Measurements from ENCODE around the gene FRMD4B.

DNA sequence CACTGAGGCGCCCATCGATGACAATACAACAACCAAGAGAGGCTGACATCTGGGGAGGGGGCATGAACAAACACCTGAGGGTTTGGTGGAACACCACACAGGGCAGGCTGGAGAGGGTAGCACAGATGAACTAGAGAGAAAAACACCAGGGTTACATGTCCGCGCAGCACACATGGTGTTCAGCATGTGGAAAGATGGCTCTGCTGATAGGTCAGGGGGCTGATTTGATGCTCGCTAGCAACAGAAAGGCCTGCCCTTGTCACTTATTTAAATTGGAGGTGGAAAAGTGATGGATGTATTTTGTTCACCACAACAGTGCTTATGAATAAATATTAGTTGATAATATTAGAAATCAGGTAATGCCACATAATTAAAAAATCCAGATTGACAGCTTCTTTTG lies 67.5 kb downstream of the FRMD4B start:
- TF ChIP-seq EZH2phosphoT487 (IDR thresholded peaks at IDR 0.05; ENCODE audit: unreplicated experiment) (no peak), POLR2AphosphoS5 (IDR thresholded peaks at IDR 0.05; ENCODE audit: low read depth) (no peak), CREB1 (CRISPR knock-in tag; IDR thresholded peaks at IDR 0.05; ENCODE audit: low read depth) (no peak), EZH2 (IDR thresholded peaks at IDR 0.05; ENCODE audit: low read depth, unreplicated experiment) (no peak), JUNB (IDR thresholded peaks at IDR 0.05; ENCODE audit: unreplicated experiment) (no peak)
- TF ChIP-seq, protein P1, sequence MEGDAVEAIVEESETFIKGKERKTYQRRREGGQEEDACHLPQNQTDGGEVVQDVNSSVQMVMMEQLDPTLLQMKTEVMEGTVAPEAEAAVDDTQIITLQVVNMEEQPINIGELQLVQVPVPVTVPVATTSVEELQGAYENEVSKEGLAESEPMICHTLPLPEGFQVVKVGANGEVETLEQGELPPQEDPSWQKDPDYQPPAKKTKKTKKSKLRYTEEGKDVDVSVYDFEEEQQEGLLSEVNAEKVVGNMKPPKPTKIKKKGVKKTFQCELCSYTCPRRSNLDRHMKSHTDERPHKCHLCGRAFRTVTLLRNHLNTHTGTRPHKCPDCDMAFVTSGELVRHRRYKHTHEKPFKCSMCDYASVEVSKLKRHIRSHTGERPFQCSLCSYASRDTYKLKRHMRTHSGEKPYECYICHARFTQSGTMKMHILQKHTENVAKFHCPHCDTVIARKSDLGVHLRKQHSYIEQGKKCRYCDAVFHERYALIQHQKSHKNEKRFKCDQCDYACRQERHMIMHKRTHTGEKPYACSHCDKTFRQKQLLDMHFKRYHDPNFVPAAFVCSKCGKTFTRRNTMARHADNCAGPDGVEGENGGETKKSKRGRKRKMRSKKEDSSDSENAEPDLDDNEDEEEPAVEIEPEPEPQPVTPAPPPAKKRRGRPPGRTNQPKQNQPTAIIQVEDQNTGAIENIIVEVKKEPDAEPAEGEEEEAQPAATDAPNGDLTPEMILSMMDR (conservative IDR thresholded peaks at IDR 0.05; ENCODE audit: low read depth in 2 of 2), result no peak
